HCT116 (cell line): ENCODE measurements around the gene HNRNPD. TPM values are rescaled to one million over a fixed set of nuclear protein-coding genes. Genes with fewer than 3 reads are reported as not detected.
A peak's percentile ranks its signal among the peaks of the same experiment; 100 is the strongest.

ENCODE experiments used
- ATAC-seq: fragments of 200-7000 bp; cut with Tn5 transposase; 2 replicates; pipeline ENCODE4 v1.9.1; 2020; ENCODE audit warnings: mild to moderate bottlenecking, moderate library complexity
- BruUV-seq: library from RNA; stranded (reverse); fragments of 400-500 nt; replicated peaks from 2 replicates; lab custom pipeline; 2021; lab: Mats Ljungman, UMichigan
- CTCF ChIA-PET: fragments of 300-600 bp; sonication (Branson Sonifier 250); formaldehyde crosslinking; loops from one replicate; lab custom pipeline; 2021; ENCODE audit warnings: antibody characterized with exemption; lab: Charles Lee
- POLR2A ChIA-PET: fragments of 300-600, 350-600 bp; sonication (Branson Sonifier 250); formaldehyde crosslinking; loops from one replicate; lab custom pipeline; 2021; ENCODE audit warnings: antibody characterized with exemption; lab: Charles Lee
- RAD21 ChIA-PET, 2 experiments: fragments of 300-600 bp; sonication (Branson Sonifier 250); formaldehyde crosslinking; loops; one replicate each; lab custom pipeline; 2023; ENCODE audit warnings: low total read pairs in 2 of 2; ENCODE audit not compliant: uncharacterized antibody in 2 of 2, unreplicated experiment in 2 of 2, low non-redundant PET in 1 of 2; lab: Charles Lee
- DNase-seq: peaks from one replicate; pipeline ENCODE4 v3.0.0-alpha.2; 2010; ENCODE audit warnings: low read depth, low spot score
- H2AFZ ChIP-seq: fragments of 200-600 bp; shearing (Covaris generic), sonication (generic); 2 replicates; pipeline ENCODE4 v1.6.1; 2017; ENCODE audit warnings: low read depth, mixed run types, mixed read lengths, antibody characterized with exemption, low read length; ENCODE audit not compliant: poor library complexity, severe bottlenecking
- H3K27ac ChIP-seq: 2 replicates; pipeline ENCODE4 v1.5.1; 2012; ENCODE audit warnings: low read depth, low read length
- H3K27me3 ChIP-seq: fragments of 200-600 bp; sonication (generic); 2 replicates; pipeline ENCODE4 v1.6.1; 2016; ENCODE audit warnings: mixed run types, low read length, mixed read lengths; ENCODE audit not compliant: insufficient read depth
- H3K36me3 ChIP-seq, 2 experiments: fragments of 200-500 bp in 1 of 2; fragments of 200-600 bp in 1 of 2; sonication (Bioruptor generic) in 1 of 2; sonication (generic) in 1 of 2; 2 replicates each; pipeline versions ENCODE4 v1.5.1 to v1.6.1; 2014 to 2016; ENCODE audit warnings: low read length in 2 of 2, inconsistent platforms in 1 of 2, mixed read lengths in 1 of 2, mixed run types in 1 of 2; ENCODE audit not compliant: insufficient read depth in 2 of 2, control insufficient read depth in 1 of 2
- H3K4me1 ChIP-seq, 2 experiments: fragments of 200-600 bp in 1 of 2; sonication (generic) in 1 of 2; 2 replicates each; pipeline versions ENCODE4 v1.5.1 to v1.6.1; 2012 to 2017; ENCODE audit warnings: low read length in 2 of 2, inconsistent platforms in 1 of 2, mild to moderate bottlenecking in 1 of 2, mixed read lengths in 1 of 2, mixed run types in 1 of 2, moderate library complexity in 1 of 2; ENCODE audit not compliant: insufficient read depth in 2 of 2, control insufficient read depth in 1 of 2
- H3K4me2 ChIP-seq: fragments of 200-600 bp; sonication (generic); 2 replicates; pipeline ENCODE4 v1.6.1; 2017; ENCODE audit warnings: mixed run types, low read length, mixed read lengths
- H3K4me3 ChIP-seq, 2 experiments: fragments of 200-600 bp in 1 of 2; sonication (generic) in 1 of 2; replicated peaks in 1 of 2; 2 replicates each; pipeline ENCODE4 v1.5.1; 2011 to 2016; ENCODE audit warnings: low read length in 2 of 2, control low read depth in 1 of 2, low read depth in 1 of 2, mild to moderate bottlenecking in 1 of 2, mixed read lengths in 1 of 2, mixed run types in 1 of 2
- H3K79me2 ChIP-seq: fragments of 200-600 bp; sonication (generic); 2 replicates; pipeline ENCODE4 v1.6.1; 2017; ENCODE audit warnings: mild to moderate bottlenecking, mixed run types, low read length, moderate library complexity, mixed read lengths; ENCODE audit not compliant: insufficient read depth
- H3K9ac ChIP-seq: fragments of 200-600 bp; sonication (generic); 2 replicates; pipeline ENCODE4 v1.6.1; 2016; ENCODE audit warnings: low read length, mixed read lengths
- H3K9me2 ChIP-seq: fragments of 200-600 bp; sonication (generic), shearing (Covaris generic); 2 replicates; pipeline ENCODE4 v1.6.1; 2017; ENCODE audit warnings: mixed run types, mild to moderate bottlenecking, moderate library complexity; ENCODE audit not compliant: insufficient read depth
- H3K9me3 ChIP-seq, 2 experiments: fragments of 200-500 bp in 1 of 2; fragments of 200-600 bp in 1 of 2; sonication (Bioruptor generic) in 1 of 2; sonication (generic) in 1 of 2; 2 replicates each; pipeline ENCODE4 v1.6.1; 2014 to 2017; ENCODE audit warnings: low read length in 2 of 2, mixed read lengths in 2 of 2, inconsistent platforms in 1 of 2, low read depth in 1 of 2, mild to moderate bottlenecking in 1 of 2, mixed run types in 1 of 2, moderate library complexity in 1 of 2; ENCODE audit not compliant: control insufficient read depth in 1 of 2, insufficient read depth in 1 of 2
- H4K20me1 ChIP-seq: fragments of 200-600 bp; sonication (generic), shearing (Covaris generic); 2 replicates; pipeline ENCODE4 v1.6.1; 2017; ENCODE audit warnings: mixed run types, mild to moderate bottlenecking, moderate library complexity; ENCODE audit not compliant: insufficient read depth
- ATF3 ChIP-seq: IDR thresholded peaks from 2 replicates; pipeline ENCODE4 v1.6.1; 2012
- EGR1 ChIP-seq: IDR thresholded peaks from 2 replicates; pipeline ENCODE4 v1.6.1; 2012; ENCODE audit warnings: low read depth
- EZH2phosphoT487 ChIP-seq: fragments of 200-600 bp; IDR thresholded peaks from 2 replicates; pipeline ENCODE4 v1.6.1; 2018; ENCODE audit warnings: antibody characterized with exemption, borderline replicate concordance
- POLR2AphosphoS5 ChIP-seq: IDR thresholded peaks from 2 replicates; pipeline ENCODE4 v1.6.1; 2011; ENCODE audit warnings: mild to moderate bottlenecking, low read depth, low read length, moderate library complexity
- RAD21 ChIP-seq: IDR thresholded peaks from 2 replicates; pipeline ENCODE4 v1.6.1; 2012; ENCODE audit warnings: low read depth, mild to moderate bottlenecking
- TCF7L2 ChIP-seq: IDR thresholded peaks from 2 replicates; pipeline ENCODE4 v1.7.0; 2011; ENCODE audit warnings: borderline replicate concordance, inconsistent platforms; ENCODE audit not compliant: insufficient read depth, insufficient read length; ENCODE audit errors: extremely low read depth
- ZBTB33 ChIP-seq: IDR thresholded peaks from 2 replicates; pipeline ENCODE4 v1.6.1; 2011; ENCODE audit warnings: mild to moderate bottlenecking, low read length, moderate library complexity; ENCODE audit not compliant: insufficient replicate concordance; ENCODE audit errors: extremely low read depth
- intact Hi-C: fragments of 100-400 bp; cut with micrococcal nuclease; formaldehyde crosslinking; loops from 2 replicates; pipeline ENCODE4 v1.10.0; 2022
- total RNA-seq: library from RNA; stranded (reverse); gene quantifications from one replicate; pipeline ENCODE4 v1.2.1, GENCODE V29; 2021; ENCODE audit not compliant: unreplicated experiment

Gene HNRNPD
- total RNA-seq, 1 experiment from 2014 or later: 357 TPM

- no peak for ATAC-seq
- CTCF ChIA-PET: interaction anchor here (1.3 kb wide), 1 partner anchor 67 kb away, joined by 4 read pairs; no protein-coding TSS in a partner anchor
- peaks cover 0 to 8% of the 10 kb centered on the region in 2 experiments; a peak in 2 of 4 replicates for H3K4me1 ChIP-seq
- H3K36me3 ChIP-seq: peaks cover 50 to 52% of the 10 kb centered on the region in 2 experiments
- H2AFZ ChIP-seq: no peak overlapping the region
- TF ChIP-seq ATF3 (no peak), POLR2AphosphoS5 (0 out of 2 replicates have a peak, but pooled peaks have one; percentile 3), RAD21 (no peak), EGR1 (no peak), ZBTB33 (no peak), EZH2phosphoT487 (no peak), TCF7L2 (no peak)
- BruUV-seq: no TSS peak
- intact Hi-C loops: loop anchor here (10.0 kb wide), 1 partner anchor 887 kb away; no protein-coding TSS in a partner anchor
- H3K4me2 ChIP-seq: no peak overlapping the region
- no peak overlapping the region for H3K4me3 ChIP-seq
- RAD21 ChIA-PET: no interaction called here
- H3K9me2 ChIP-seq: no peaks in the 10 kb centered on the region
- no peak for DNase-seq
- no peak overlapping the region for H3K27ac ChIP-seq
- H4K20me1 ChIP-seq: peaks cover 44% of the 10 kb centered on the region
- POLR2A ChIA-PET: no interaction called here
- H3K27me3 ChIP-seq: no peaks in the 10 kb centered on the region
- H3K9me3 ChIP-seq: no peaks in the 10 kb centered on the region
- no peak overlapping the region for H3K9ac ChIP-seq
- H3K79me2 ChIP-seq: peaks cover 66% of the 10 kb centered on the region
Observed at GRCh38 chr4:82352118-82352824, 21.5 kb downstream of the HNRNPD start.
